ENCODE results near the gene LMBR1. TPM values are rescaled to one million over a fixed set of nuclear protein-coding genes. Genes with fewer than 3 reads are reported as not detected.

The LMBR1 gene
- total RNA-seq, 1 donor from 2014 or later, result 49.7 TPM

DNA sequence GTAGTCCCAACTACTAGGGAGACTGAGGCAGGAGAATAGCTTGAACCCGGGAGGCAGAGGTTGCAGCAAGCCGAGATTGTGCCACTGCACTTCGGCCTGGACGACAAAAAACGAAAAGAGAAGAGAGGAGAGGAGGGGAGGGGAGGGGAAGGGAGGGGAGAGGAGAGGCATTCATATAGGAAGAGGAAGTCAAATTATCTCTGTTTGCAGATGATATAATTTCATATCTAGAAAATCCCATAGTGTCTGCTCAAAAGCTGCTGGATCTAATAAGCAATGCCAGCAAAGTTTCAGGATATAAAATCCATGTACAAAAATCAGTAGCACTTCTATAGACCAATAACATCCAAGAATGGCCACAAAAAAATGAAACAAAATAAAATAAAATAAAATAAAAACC lies 120.3 kb downstream of the LMBR1 start:
- H3K4me2 ChIP-seq (ENCODE audit: low read length), result no peak overlapping the region
- H3K27ac Mint-ChIP-seq (ENCODE audit: unreplicated experiment), result no peak overlapping the region
- H3K9ac ChIP-seq (ENCODE audit: low read length), result no peak overlapping the region
- no peaks in the 10 kb centered on the region for H3K27me3 ChIP-seq (ENCODE audit: insufficient read depth, low read length)
- H2AFZ ChIP-seq (ENCODE audit: low read depth, low read length), result no peak overlapping the region
- H3K4me3 Mint-ChIP-seq (ENCODE audit: unreplicated experiment), result no peak overlapping the region
- DNase-seq (ENCODE audit: low read depth) (no peak), FAIRE-seq (no peak)
- H3K27me3 Mint-ChIP-seq (ENCODE audit: low read depth, unreplicated experiment), result no peaks in the 10 kb centered on the region
- H3K36me3 Mint-ChIP-seq (ENCODE audit: low read depth, unreplicated experiment), result peaks cover 3% of the 10 kb centered on the region
- H3K4me1 ChIP-seq (ENCODE audit: insufficient read depth, low read length), result no peaks in the 10 kb centered on the region
- H3K4me1 Mint-ChIP-seq (ENCODE audit: low read depth, unreplicated experiment), result peaks cover 11% of the 10 kb centered on the region
- H4K20me1 ChIP-seq (ENCODE audit: insufficient read depth, low read length), result peaks cover 4% of the 10 kb centered on the region
- H3K36me3 ChIP-seq (ENCODE audit: insufficient read depth, low read length), result no peaks in the 10 kb centered on the region
- no peaks in the 10 kb centered on the region for H3K79me2 ChIP-seq (ENCODE audit: insufficient read depth, low read length)
- H3K27ac ChIP-seq (ENCODE audit: low read depth, low read length), result no peak overlapping the region
- no peak overlapping the region for H3K4me3 ChIP-seq (ENCODE audit: insufficient read depth, low read depth, low read length)
- TF ChIP-seq, protein P1, sequence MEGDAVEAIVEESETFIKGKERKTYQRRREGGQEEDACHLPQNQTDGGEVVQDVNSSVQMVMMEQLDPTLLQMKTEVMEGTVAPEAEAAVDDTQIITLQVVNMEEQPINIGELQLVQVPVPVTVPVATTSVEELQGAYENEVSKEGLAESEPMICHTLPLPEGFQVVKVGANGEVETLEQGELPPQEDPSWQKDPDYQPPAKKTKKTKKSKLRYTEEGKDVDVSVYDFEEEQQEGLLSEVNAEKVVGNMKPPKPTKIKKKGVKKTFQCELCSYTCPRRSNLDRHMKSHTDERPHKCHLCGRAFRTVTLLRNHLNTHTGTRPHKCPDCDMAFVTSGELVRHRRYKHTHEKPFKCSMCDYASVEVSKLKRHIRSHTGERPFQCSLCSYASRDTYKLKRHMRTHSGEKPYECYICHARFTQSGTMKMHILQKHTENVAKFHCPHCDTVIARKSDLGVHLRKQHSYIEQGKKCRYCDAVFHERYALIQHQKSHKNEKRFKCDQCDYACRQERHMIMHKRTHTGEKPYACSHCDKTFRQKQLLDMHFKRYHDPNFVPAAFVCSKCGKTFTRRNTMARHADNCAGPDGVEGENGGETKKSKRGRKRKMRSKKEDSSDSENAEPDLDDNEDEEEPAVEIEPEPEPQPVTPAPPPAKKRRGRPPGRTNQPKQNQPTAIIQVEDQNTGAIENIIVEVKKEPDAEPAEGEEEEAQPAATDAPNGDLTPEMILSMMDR (IDR thresholded peaks at IDR 0.05; ENCODE audit: insufficient read depth, low read depth, low read length), result no peak
- TF ChIP-seq EZH2 (IDR thresholded peaks at IDR 0.05; ENCODE audit: insufficient read depth, low read length), result no peak
- H3K9me3 ChIP-seq (ENCODE audit: insufficient read depth, low read depth, low read length), result no peaks in the 10 kb centered on the region
- no peaks in the 10 kb centered on the region for H3K9me3 Mint-ChIP-seq (ENCODE audit: unreplicated experiment)

DNA sequence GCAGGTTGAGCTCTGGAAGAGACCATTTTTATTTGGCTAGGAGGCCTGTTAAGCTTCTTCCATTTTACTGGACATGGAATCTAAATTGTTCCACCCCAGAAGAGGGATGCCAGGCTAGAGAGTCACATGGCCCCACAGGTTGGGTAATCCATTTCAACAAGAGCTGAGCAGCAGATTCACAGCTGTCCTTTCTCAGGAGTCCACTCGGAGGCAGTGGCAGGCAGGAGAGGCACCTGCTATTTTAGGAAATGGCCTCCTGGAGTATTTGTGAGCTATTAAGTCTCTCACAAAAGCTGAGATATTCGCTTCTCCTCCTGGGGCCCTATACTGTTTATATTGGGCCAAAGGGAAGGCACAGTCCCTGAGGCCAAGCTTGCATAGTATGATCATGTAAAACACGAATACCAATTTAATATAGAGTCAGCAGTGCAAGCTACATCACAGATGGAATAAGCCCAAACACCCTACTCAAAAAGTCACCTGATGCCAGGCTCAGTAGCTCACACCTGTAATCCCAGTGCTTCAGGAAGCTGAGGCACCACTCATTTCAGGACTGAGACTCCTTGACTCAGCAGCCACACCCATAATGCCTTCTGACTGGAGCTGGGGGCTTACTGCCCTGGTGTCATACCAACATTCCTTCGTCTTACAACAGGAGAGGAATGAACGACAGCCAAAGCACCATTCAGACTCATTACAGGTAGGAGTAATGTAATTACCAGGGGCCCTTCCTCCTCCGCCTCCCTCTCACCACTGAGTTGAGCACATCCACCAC lies 124.1 kb downstream of the LMBR1 start:
- Histone ChIP-seq H3K27ac (ENCODE audit: low read depth, low read length) (no peak overlapping the region), H3K27me3 (ENCODE audit: insufficient read depth, low read length) (no peaks in the 10 kb centered on the region), H3K4me1 (ENCODE audit: insufficient read depth, low read length) (no peaks in the 10 kb centered on the region), H3K9me3 (ENCODE audit: insufficient read depth, low read depth, low read length) (no peaks in the 10 kb centered on the region), H4K20me1 (ENCODE audit: insufficient read depth, low read length) (no peaks in the 10 kb centered on the region), H3K4me2 (ENCODE audit: low read length) (no peak overlapping the region), H3K79me2 (ENCODE audit: insufficient read depth, low read length) (no peaks in the 10 kb centered on the region), H3K36me3 (ENCODE audit: insufficient read depth, low read length) (no peaks in the 10 kb centered on the region), H3K4me3 (ENCODE audit: insufficient read depth, low read depth, low read length) (no peak overlapping the region), H3K9ac (ENCODE audit: low read length) (no peak overlapping the region), H2AFZ (ENCODE audit: low read depth, low read length) (no peak overlapping the region)
- Mint-ChIP-seq H3K27ac (ENCODE audit: unreplicated experiment) (no peak overlapping the region), H3K27me3 (ENCODE audit: low read depth, unreplicated experiment) (no peaks in the 10 kb centered on the region), H3K36me3 (ENCODE audit: low read depth, unreplicated experiment) (no peaks in the 10 kb centered on the region), H3K4me1 (ENCODE audit: low read depth, unreplicated experiment) (peaks cover 7% of the 10 kb centered on the region), H3K4me3 (ENCODE audit: unreplicated experiment) (no peak overlapping the region), H3K9me3 (ENCODE audit: unreplicated experiment) (no peaks in the 10 kb centered on the region)
- no peak for FAIRE-seq
- TF ChIP-seq EZH2 (IDR thresholded peaks at IDR 0.05; ENCODE audit: insufficient read depth, low read length), result no peak
- TF ChIP-seq, protein P1 (IDR thresholded peaks at IDR 0.05; ENCODE audit: insufficient read depth, low read depth, low read length), result no peak
- no peak for DNase-seq (ENCODE audit: low read depth)

DNA sequence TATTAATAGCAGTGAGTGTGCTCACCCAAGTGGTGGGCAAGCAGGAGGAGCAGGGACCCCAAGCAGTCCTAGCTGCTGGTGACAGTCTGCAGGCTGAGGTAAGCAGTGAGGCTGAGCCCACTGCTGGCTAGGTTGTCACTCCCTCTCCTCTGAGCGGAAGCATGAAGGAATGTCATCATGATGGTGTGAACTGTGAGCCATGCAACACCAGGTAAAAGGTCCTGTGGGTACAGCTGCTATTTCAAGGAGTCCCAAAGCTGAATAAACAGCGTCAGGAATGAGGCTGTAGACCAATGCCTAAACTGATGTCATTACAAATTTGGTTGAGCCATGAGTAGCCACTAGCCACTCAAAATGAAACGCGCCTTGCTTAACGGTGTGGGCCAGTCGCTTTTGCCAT lies 126.3 kb downstream of the LMBR1 start:
- DNase-seq (ENCODE audit: low read depth), result no peak
- no peaks in the 10 kb centered on the region for H3K36me3 Mint-ChIP-seq (ENCODE audit: low read depth, unreplicated experiment)

More for the DNA sequence above, 126.3 kb downstream of the LMBR1 start:
- H3K79me2 ChIP-seq (ENCODE audit: insufficient read depth, low read length), result no peaks in the 10 kb centered on the region
- TF ChIP-seq, protein P1 (IDR thresholded peaks at IDR 0.05; ENCODE audit: insufficient read depth, low read depth, low read length), result no peak
- TF ChIP-seq EZH2 (IDR thresholded peaks at IDR 0.05; ENCODE audit: insufficient read depth, low read length), result no peak
- H3K9me3 ChIP-seq (ENCODE audit: insufficient read depth, low read depth, low read length), result no peaks in the 10 kb centered on the region
- no peak for FAIRE-seq
- H3K27me3 Mint-ChIP-seq (ENCODE audit: low read depth, unreplicated experiment), result no peaks in the 10 kb centered on the region
- no peak overlapping the region for H3K27ac Mint-ChIP-seq (ENCODE audit: unreplicated experiment)
- H3K9ac ChIP-seq (ENCODE audit: low read length), result no peak overlapping the region
- no peak overlapping the region for H3K4me2 ChIP-seq (ENCODE audit: low read length)
- H3K4me1 ChIP-seq (ENCODE audit: insufficient read depth, low read length), result no peaks in the 10 kb centered on the region
- H3K4me3 ChIP-seq (ENCODE audit: insufficient read depth, low read depth, low read length), result no peak overlapping the region
- H3K4me3 Mint-ChIP-seq (ENCODE audit: unreplicated experiment), result no peak overlapping the region
- H3K9me3 Mint-ChIP-seq (ENCODE audit: unreplicated experiment), result no peaks in the 10 kb centered on the region
- H3K27ac ChIP-seq (ENCODE audit: low read depth, low read length), result no peak overlapping the region
- H2AFZ ChIP-seq (ENCODE audit: low read depth, low read length), result no peak overlapping the region
- peaks cover 7% of the 10 kb centered on the region for H3K4me1 Mint-ChIP-seq (ENCODE audit: low read depth, unreplicated experiment)
- no peaks in the 10 kb centered on the region for H3K27me3 ChIP-seq (ENCODE audit: insufficient read depth, low read length)
- no peaks in the 10 kb centered on the region for H3K36me3 ChIP-seq (ENCODE audit: insufficient read depth, low read length)
- no peaks in the 10 kb centered on the region for H4K20me1 ChIP-seq (ENCODE audit: insufficient read depth, low read length)

Measured in astrocyte (in vitro differentiated cells and primary cell).